ENCODE results near the gene RNF213.

RNF213 gene

DNA sequence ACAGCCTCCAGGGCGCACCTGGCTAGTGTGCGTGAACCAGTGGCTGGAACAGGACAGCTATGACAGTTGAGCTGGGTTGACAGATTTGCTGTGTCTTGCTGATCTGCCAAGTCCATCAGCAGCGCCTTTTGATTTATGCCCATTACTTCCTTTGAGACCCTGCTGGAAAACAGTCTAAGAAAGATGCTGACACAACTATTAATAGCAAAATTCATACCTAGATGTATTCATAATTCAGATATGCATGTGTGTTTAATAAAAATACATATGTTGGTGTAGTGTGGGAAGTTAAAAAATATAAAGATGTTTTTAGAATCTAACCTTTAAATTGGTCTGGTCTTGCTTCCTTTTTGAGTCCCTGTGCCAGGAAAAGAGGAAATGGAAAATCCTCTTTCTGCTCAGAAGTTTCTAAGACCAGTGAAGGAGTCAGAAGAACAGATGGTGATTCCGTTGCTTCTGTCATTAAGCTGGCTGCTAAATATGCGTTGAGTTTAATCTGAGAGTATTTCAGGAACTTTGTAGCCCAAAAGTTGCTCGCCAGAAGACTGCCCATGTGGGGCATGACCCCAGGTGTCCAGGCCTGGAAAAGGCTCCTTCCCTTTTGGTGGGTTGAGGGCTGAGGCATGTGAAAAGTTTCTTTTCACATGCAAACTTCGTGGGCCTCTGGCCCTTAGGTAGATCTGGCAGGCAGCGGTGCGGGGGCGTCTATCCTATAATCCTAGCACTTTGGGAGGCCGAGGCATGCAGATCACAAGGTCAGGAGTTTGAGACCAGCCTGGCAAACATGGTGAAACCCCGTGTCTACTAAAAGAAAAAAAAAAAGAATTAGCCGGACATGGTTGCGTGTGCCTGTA is 114.3 kb downstream of the RNF213 start:
- DNase-seq: no peak

DNA sequence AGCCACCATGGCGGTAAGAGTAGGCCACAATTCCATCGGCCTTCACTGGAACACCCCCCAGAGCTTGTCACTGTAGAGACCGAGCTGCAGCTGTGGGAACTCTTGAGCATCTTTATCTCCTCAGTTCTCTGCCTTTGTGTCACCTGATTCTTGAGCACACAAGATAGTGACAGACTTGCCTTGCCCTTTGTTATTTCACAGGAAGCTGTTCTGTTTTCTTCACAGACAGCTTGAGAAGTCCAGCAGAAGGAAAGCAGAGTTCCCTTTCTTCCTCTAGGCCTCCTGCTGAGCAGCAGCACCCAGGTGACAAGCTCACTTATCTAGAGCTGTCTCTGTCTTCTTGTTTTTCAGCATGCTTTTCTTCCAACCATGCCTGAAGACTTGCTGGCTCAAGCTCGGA is 115.9 kb downstream of the RNF213 start:
- no peak for DNase-seq

- DNase-seq: no peak
These were observed 117.1 kb downstream of the RNF213 start for GRCh38 chr17:80377798-80378197.

DNA sequence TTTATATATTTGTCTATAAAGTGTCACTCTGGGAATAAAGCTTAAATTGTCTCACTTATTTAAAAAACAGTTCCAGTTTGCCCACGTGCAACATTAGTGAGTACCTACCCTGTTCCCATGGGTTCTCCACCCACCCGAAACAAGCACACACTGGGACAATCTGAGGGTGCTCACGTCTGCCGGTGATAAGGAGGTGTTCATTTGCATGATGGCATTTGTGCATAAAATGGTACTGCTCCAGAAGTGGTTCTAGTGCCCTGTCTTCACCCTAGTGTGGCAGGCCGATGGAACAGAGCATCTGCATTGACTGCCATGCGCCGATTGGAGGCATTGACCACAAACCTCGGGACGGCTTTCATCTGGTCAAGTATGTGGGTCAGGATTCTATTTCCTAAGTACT is 118.7 kb downstream of the RNF213 start:
- DNase-seq: no peak

GRCh38 chr17:80380068-80380467 is 119.4 kb downstream of the RNF213 start:
- no peak for DNase-seq

GRCh38 chr17:80380555-80381002 is 119.9 kb downstream of the RNF213 start:
- no peak for DNase-seq

DNA sequence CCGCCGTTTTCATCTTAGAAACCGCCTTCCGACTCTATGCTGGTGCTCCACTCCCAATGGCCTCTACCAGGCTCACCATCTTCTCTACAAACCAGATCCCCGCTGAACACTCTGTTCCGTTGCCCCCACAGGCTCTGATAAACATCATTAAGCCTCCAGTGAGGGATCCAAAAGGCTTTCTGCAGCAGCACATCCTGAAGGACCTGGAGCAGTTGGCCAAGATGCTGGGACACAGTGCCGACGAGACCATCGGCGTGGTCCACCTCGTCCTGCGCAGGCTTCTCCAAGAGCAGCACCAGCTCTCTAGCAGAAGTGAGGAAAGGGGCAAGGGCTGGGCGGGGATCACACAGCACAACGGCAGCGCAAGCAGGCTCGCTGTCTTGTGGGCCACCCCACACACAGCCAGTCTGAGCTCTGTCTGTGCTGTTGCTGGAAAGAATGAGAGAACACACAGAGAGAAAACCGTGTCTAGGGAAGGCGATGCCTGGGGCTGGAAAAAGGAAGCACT is 120.8 kb downstream of the RNF213 start:
- no peak for DNase-seq

- no peak for DNase-seq
These were observed 121.8 kb downstream of the RNF213 start for GRCh38 chr17:80382446-80382845.

DNA sequence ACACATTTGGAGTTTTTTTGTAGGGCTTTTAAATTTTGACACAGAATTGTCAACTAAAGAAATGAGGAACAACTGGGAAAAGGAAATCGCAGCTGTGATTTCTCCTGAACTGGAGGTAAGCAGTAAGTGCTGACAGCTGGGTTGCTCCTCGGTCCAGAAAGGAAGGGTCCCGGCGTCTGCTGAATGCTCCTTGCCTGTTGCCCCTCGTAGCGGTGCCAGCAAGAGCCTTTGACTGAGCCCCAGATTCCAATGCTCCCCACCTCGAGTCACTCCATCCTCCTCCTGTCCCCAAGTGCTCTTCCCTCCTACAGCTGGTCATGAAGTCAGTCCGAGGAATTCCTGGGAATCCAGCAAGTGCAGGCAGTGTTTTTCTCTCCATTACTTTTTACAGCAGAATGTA is 122.3 kb downstream of the RNF213 start:
- no peak for DNase-seq

GRCh38 chr17:80384078-80384960 is 123.7 kb downstream of the RNF213 start:
- no peak for DNase-seq

GRCh38 chr17:80385046-80385445 is 124.4 kb downstream of the RNF213 start:
- DNase-seq: no peak

GRCh38 chr17:80386341-80386740 is 125.7 kb downstream of the RNF213 start:
- DNase-seq: no peak

DNA sequence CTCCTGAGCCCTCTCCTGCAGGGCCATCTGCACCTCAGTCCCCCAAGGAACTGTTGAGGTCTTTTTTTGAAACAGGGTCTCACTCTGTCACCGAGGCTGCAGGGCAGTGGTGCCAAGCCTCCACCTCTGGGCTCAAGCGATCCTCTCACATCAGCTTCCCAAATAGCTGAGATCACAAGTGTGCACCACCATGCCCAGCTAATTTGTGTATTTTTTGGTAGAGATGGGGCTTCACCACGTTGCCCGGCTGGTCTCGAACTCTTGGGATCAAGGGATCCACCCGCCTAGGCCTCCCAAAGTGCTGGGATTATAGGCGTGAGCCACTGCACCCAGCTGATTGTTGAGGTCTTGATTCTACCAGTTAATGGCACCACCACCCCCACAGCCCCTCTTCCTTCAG is 126.4 kb downstream of the RNF213 start:
- DNase-seq: no peak

GRCh38 chr17:80388175-80388574 is 127.5 kb downstream of the RNF213 start:
- no peak for DNase-seq

DNA sequence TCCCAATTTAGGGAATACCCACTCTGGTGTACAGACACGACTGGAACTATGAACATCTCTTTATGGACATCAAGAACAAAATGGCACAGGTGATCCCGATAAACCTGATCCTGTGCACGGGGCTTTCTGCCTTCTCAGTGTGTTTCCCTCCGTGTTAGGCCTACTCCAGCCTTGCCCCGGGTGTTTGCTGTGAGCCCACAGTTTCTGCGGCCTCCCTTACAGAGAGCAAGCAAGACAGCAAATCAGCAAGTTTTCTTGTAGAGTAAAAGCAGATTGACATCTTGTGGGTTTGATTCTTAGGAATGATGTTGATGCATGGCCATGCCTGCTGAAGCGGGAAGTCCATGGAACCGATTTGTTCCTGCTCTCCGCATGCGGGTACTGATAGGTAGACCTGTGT is 127.9 kb downstream of the RNF213 start:
- DNase-seq: no peak

DNA sequence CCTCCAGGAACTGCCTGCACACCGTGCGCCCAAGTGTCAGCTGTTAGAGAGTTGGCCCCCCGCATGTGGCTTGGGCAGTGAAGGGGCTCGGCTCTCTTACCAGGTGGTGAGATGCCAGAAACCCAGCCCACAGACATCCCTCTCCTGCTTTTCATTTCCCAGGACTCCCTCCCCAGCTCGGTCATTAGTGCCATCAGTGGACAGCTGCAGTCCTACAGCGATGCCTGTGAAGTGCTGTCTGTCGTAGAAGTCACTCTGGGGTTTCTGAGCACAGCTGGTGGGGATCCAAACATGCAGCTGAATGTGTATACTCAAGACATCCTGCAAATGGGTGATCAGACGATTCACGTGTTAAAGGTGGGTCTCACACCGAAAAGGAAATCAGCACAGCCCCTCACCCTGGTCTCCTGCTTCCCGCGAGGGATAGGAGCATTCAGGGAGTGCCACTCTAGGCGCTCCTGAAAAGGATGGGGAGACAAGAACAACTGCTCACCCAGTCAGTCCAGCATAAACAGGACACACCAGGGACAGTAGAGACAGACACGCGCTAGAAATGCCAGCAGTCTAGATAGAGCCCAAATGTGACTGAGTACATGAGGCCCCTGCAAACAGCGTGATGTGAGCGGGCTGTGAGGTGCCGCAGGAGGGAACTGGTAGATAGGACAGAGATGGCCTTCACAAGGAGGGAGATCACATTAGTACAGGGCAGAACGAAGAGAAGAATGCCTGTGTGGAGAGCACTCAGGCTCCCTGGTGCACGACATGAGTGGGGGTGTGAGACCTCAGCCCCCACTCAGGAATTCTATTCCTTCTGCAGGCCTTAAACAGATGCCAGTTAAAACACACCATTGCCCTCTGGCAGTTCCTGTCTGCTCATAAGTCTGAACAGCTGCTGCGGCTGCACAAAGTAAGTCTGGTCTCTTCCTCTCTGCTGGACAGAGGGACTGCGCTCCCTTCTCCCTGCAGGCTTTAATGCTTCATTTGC is 128.7 kb downstream of the RNF213 start:
- no peak for DNase-seq

DNA sequence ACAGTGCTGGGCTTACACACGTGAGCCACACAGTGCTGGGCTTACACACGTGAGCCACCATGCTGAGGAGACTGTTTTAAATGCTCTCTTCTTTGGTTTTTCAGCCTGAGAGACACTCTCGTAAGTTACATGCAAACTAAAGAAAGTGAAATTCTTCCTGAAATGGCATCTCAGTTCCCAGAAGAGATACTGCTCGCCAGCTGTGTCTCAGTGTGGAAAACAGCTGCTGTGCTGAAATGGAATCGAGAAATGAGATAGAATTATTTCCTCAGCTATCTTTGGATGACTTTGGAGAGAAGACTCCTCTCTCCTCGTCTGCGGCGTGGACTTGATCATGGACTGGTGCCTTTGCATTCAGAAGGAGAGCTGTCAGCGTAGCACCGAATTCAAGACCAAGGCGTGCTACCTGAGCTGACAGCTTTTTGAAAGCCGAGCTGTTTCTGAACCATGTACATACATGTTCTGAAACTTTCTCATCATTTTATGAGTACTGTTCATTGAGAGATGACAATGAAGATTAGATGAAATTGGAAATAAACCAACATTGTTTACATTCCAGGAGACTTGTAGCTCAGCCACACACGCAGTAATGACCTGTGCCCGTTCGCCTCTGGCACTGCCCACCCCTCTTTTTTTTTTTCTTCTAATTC is 132.7 kb downstream of the RNF213 start:
- no peak for DNase-seq

DNA sequence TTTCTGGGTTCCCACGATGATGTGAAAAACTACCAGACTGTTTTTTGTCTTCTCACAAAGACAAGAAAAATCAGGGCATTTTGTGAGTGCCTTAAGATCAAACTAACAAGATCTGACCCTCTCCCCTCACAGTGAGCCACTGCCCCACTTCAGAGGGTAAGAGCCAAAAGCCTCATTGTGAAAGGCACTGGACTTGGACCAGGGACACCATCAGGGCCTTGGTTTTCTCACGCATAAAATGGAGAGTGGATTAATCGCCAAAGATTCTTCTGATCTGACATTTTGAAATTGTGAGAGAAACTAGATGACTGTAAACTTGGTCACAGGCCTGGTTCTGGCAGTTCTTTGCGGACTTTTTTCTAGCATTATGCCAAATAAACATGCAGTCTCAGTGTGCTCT is 133.3 kb downstream of the RNF213 start:
- no peak for DNase-seq

GRCh38 chr17:80394629-80395216 is 134.1 kb downstream of the RNF213 start:
- no peak for DNase-seq

GRCh38 chr17:80395402-80396151 is 134.9 kb downstream of the RNF213 start:
- DNase-seq: no peak
